ENCODE data around the gene TPST2.

DNA sequence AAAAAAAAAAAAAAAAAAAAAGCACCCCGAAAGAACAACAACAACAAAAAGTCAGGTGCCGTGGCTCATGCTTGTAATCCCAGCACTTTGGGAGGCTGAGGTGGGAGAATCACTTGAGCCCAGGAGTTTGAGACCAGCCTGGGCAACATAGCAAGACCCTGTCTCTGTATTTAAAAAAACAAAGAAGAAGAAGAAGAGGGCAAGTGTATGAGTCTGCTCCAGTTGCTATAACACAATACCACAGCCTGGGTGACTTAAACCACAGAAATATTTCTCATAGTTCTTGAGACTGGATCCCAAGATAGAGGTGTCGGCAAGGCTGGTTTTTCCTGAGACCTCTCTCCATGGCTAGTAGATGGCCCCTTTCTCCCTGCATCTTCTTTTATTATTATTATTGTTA, 44.3 kb upstream of the TPST2 start:
- TF ChIP-seq EZH2 (IDR thresholded peaks at IDR 0.05; ENCODE audit: insufficient read depth, poor library complexity, severe bottlenecking) (no peak), EZH2phosphoT487 (IDR thresholded peaks at IDR 0.05; ENCODE audit: insufficient read depth, low read depth) (no peak)

All from GM23248 (cell line).